Testis (tissue), 2 donors: Measurements from ENCODE around the gene TMIE.
A peak's percentile ranks its signal among the peaks of the same experiment; 100 is the strongest.

ENCODE experiments used
- POLR2A ChIP-seq: fragments of 450-650 bp; IDR thresholded peaks from one replicate; pipeline ENCODE4 v1.6.1; 2017; ENCODE audit warnings: antibody characterized with exemption, mild to moderate bottlenecking, moderate library complexity
- TF ChIP-seq, protein P1 (sequence below), 3 experiments: fragments of 450-650 bp in 2 of 3; fragments of 200-600 bp in 1 of 3; sonication (generic) in 1 of 3; IDR thresholded peaks; one replicate each; pipeline ENCODE4 v1.5.1; 2016 to 2019; ENCODE audit warnings: antibody characterized with exemption in 3 of 3, mild to moderate bottlenecking in 2 of 3, moderate library complexity in 1 of 3

DNA sequence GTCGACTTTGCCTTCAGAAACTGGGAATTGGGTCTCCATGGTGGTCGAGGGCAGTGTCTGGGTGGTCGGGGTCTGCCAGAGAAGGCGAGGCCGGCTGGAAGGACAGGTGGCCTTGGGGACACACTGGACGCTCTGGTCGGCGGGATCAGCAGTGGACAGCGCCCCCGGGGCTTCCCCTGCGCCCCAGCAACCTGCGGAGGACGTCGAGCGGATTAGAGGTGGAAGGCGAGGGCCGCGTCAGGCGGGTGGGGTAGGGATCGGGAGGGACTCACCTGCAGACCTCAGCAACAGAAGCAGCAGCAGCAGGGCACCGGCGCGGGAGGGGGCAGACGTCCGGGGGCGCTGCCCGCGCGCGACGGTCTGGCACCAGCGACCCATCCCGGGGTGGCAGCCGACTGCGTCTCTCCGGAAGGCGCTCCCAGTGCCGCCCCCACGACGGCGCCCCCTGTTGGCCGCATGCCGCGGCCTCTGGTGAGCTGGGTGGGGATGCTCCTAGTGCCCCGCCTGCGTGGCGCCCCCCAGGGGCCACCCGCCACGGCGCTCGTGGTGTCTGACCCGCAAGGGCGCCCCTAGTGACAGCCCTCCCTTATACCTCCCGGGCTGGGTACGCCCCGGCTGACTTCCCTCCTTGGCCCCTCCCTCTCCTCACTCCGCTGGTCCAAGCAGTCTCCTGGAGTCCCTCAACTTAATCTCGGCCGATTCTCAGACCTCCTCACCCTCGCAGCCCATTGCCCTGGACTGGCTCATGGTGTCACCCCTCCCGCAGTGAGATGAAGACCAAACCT, 16.4 kb downstream of the TMIE start, which contains the start of gene PRSS50:
- TF ChIP-seq, protein P1, sequence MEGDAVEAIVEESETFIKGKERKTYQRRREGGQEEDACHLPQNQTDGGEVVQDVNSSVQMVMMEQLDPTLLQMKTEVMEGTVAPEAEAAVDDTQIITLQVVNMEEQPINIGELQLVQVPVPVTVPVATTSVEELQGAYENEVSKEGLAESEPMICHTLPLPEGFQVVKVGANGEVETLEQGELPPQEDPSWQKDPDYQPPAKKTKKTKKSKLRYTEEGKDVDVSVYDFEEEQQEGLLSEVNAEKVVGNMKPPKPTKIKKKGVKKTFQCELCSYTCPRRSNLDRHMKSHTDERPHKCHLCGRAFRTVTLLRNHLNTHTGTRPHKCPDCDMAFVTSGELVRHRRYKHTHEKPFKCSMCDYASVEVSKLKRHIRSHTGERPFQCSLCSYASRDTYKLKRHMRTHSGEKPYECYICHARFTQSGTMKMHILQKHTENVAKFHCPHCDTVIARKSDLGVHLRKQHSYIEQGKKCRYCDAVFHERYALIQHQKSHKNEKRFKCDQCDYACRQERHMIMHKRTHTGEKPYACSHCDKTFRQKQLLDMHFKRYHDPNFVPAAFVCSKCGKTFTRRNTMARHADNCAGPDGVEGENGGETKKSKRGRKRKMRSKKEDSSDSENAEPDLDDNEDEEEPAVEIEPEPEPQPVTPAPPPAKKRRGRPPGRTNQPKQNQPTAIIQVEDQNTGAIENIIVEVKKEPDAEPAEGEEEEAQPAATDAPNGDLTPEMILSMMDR (IDR thresholded peaks at IDR 0.05): peak in 2 of 3 experiments; percentile 30 to 39
- no peak for TF ChIP-seq POLR2A
